RWPE1 (cell line): ENCODE measurements around the gene ZNF621.

Experiments
- CTCF ChIA-PET: fragments of 350-600 bp; sonication (Branson Sonifier 250); formaldehyde crosslinking; extraction: SDS; loops from one replicate; lab custom pipeline; 2021; lab: Yijun Ruan, JAX
- POLR2A ChIA-PET: fragments of 400-600 bp; formaldehyde crosslinking; extraction: SDS; loops from one replicate; lab custom pipeline; 2020; ENCODE audit warnings: antibody characterized with exemption; ENCODE audit not compliant: low non-redundant PET; lab: Yijun Ruan, JAX
- DNase-seq: peaks from one replicate; pipeline ENCODE4 v3.0.0; 2012; ENCODE audit warnings: low spot score
- H3K27ac ChIP-seq: fragments of 450-650 bp; 2 replicates; pipeline ENCODE4 v1.5.1; 2017
- CTCF ChIP-seq: fragments of 450-650 bp; conservative IDR thresholded peaks from 2 replicates; pipeline ENCODE4 v1.5.1; 2017; ENCODE audit warnings: low read depth, mild to moderate bottlenecking

The ZNF621 gene

GRCh38 chr3:40588406-40588805 is 63.6 kb downstream of the ZNF621 start:
- H3K27ac ChIP-seq = no peak overlapping the region
- peak; percentile 13 for DNase-seq
- ChIA-PET CTCF (no interaction called here), POLR2A (no interaction called here)
- TF ChIP-seq CTCF = no peak; the same call in 1 of the 2 replicates
